ENCODE measurements around the gene MEIS2.

- TF ChIP-seq CTCF (conservative IDR thresholded peaks at IDR 0.05; ENCODE audit: low read depth in 2 of 2) (no peak), NANOG (IDR thresholded peaks at IDR 0.05; ENCODE audit: borderline replicate concordance) (no peak)
These were observed 129.8 kb downstream of the MEIS2 start for GRCh38 chr15:36970522-36970921.
